Measurements from ENCODE around the gene CASP9. TPM values are rescaled to one million over a fixed set of nuclear protein-coding genes. Genes with fewer than 3 reads are reported as not detected.

The CASP9 gene
- total RNA-seq, 6 donors from 2014 or later: 11.9 to 40.9 (median 15.0) TPM

DNA sequence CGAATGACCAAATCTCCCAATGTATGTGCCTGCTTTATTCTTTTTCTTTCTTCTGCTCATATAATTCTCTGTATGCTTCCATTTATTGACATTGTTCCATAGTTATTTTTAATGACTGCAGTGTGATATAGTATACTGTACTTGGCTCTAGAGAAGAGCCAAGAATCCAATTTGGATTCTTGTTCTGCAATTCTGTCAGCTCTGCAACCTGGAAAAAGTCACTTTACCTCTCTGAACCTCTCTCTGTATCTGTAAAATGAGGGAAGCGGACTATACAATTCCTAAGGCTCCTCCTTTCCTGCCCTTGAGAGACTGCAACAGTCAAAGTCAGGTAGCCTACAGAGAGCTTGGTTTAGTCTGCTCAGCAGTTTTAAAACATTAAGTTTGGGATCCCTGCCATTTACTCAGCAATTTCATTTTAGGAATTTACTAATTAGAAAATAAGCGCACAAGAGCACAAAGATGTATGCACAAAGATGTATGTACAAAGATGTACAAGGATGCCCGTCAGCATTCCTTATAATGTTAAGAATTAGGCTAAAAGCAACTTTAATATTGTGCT, 17.3 kb upstream of the CASP9 start:
- H3K36me3 ChIP-seq: peaks cover 20 to 97% (median 63%) of the 10 kb centered on the region in 4 donors
- TF ChIP-seq, protein P1, sequence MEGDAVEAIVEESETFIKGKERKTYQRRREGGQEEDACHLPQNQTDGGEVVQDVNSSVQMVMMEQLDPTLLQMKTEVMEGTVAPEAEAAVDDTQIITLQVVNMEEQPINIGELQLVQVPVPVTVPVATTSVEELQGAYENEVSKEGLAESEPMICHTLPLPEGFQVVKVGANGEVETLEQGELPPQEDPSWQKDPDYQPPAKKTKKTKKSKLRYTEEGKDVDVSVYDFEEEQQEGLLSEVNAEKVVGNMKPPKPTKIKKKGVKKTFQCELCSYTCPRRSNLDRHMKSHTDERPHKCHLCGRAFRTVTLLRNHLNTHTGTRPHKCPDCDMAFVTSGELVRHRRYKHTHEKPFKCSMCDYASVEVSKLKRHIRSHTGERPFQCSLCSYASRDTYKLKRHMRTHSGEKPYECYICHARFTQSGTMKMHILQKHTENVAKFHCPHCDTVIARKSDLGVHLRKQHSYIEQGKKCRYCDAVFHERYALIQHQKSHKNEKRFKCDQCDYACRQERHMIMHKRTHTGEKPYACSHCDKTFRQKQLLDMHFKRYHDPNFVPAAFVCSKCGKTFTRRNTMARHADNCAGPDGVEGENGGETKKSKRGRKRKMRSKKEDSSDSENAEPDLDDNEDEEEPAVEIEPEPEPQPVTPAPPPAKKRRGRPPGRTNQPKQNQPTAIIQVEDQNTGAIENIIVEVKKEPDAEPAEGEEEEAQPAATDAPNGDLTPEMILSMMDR (IDR thresholded peaks at IDR 0.05): no peak
- no peak for TF ChIP-seq POLR2A (IDR thresholded peaks at IDR 0.05)
- no peak for TF ChIP-seq POLR2AphosphoS5 (IDR thresholded peaks at IDR 0.05)
- TF ChIP-seq EP300 (IDR thresholded peaks at IDR 0.05): no peak
- no peaks in the 10 kb centered on the region for H3K4me1 ChIP-seq
- no peak overlapping the region for H3K27ac ChIP-seq
- DNase-seq: no peak
- WGBS, 2 donors: 96 to 98% methylated on average over 4 of the region's 4 CpGs
- H3K27me3 ChIP-seq: no peaks in the 10 kb centered on the region
- no peak for ATAC-seq (ENCODE audit: low FRiP score in 2 of 2)
- no peak overlapping the region for H3K4me3 ChIP-seq
- H3K9me3 ChIP-seq: no peaks in the 10 kb centered on the region

DNA sequence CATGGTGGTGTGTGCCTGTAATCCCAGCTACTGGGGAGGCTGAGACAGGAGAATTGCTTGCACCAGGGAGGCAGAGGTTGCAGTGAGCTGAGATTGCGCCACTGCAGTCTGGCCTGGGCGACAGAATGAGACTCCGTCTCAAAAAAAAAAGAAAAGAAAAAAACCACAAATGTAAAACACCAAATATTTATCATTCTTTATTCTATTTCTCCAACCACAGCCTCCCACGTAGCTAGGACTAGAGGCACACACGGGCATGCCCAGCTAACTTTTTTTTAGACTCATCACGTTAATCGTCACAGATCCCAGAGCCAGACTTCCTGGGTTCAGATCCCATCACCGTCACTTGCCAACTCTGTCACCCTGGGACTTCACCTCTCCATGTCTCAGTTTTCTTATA, 16.2 kb upstream of the CASP9 start:
- DNase-seq (no peak), ATAC-seq (ENCODE audit: low FRiP score in 2 of 2) (no peak)
- Histone ChIP-seq H3K9me3 (no peaks in the 10 kb centered on the region), H3K27ac (no peak overlapping the region), H3K27me3 (no peaks in the 10 kb centered on the region), H3K4me3 (no peak overlapping the region), H3K36me3 (peaks cover 17 to 96% (median 60%) of the 10 kb centered on the region in 4 donors), H3K4me1 (no peaks in the 10 kb centered on the region)
- WGBS, 2 donors: 94 to 95% methylated on average over 8 of the region's 8 CpGs
- TF ChIP-seq, protein P1 (IDR thresholded peaks at IDR 0.05): no peak
- TF ChIP-seq POLR2AphosphoS5 (IDR thresholded peaks at IDR 0.05): no peak
- TF ChIP-seq EP300 (IDR thresholded peaks at IDR 0.05): no peak
- TF ChIP-seq POLR2A (IDR thresholded peaks at IDR 0.05): no peak

DNA sequence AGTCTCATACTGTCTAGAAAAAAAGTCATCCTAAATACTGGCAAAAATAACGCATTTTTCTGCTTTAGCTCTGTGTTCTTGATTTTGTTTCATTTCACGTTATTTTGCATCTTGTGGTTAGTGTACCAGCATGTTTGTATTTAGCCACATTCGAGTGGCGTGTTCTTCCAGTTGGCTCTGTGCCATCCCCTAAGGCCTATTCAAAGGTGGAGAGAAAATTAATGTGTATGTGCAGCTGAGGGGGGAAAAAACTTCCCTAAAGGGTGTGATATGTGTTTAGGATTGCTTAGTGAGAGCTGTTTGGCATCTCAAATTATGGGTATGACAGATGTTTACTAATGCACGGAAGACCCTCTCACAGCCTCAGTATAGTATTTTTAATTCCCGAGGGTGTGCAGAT, 14.8 kb upstream of the CASP9 start:
- no peaks in the 10 kb centered on the region for H3K27me3 ChIP-seq
- no peak overlapping the region for H3K27ac ChIP-seq
- H3K9me3 ChIP-seq: no peaks in the 10 kb centered on the region
- peaks cover 10 to 96% (median 59%) of the 10 kb centered on the region in 4 donors for H3K36me3 ChIP-seq
- TF ChIP-seq EP300 (IDR thresholded peaks at IDR 0.05) (no peak), POLR2AphosphoS5 (IDR thresholded peaks at IDR 0.05) (no peak), POLR2A (IDR thresholded peaks at IDR 0.05) (no peak)
- TF ChIP-seq, protein P1 (IDR thresholded peaks at IDR 0.05): no peak
- ATAC-seq (ENCODE audit: low FRiP score in 2 of 2): no peak
- H3K4me3 ChIP-seq: no peak overlapping the region
- no peaks in the 10 kb centered on the region for H3K4me1 ChIP-seq
- WGBS, 2 donors: 79 to 85% methylated on average over 6 of the region's 6 CpGs
- DNase-seq: no peak

DNA sequence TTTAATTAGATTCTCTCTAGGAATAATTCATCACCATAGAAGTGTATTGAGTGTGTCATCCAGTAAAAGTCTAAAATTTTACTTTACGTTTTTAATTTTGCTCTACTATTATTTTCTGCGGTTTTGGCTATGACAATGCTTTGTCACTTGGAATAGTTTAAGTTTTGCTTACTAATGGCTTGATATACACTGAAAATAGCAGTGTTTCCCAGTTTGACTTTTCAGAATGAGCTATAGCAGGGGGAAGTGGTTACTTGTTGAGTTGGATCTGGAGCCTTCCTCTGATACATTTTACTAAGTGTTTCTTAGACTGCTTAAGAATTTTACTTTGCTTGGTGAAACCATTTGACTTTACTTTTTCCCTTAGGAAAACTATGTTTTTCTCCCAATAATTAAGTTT, 7.7 kb upstream of the CASP9 start:
- DNase-seq (no peak), ATAC-seq (ENCODE audit: low FRiP score in 2 of 2) (no peak)
- peaks cover 0 to 38% (median 20%) of the 10 kb centered on the region in 4 donors for H3K36me3 ChIP-seq
- H3K4me3 ChIP-seq: no peak overlapping the region
- no peak overlapping the region for H3K27ac ChIP-seq
- no peak for TF ChIP-seq EP300 (IDR thresholded peaks at IDR 0.05)
- TF ChIP-seq POLR2AphosphoS5 (IDR thresholded peaks at IDR 0.05): no peak
- TF ChIP-seq, protein P1 (IDR thresholded peaks at IDR 0.05): no peak
- no peak for TF ChIP-seq POLR2A (IDR thresholded peaks at IDR 0.05)
- H3K9me3 ChIP-seq: no peaks in the 10 kb centered on the region
- no peaks in the 10 kb centered on the region for H3K27me3 ChIP-seq
- H3K4me1 ChIP-seq: peaks cover 9 to 16% (median 14%) of the 10 kb centered on the region in 4 donors
- 61 to 75% methylated on average over 2 of the region's 2 CpGs for WGBS, 2 donors

DNA sequence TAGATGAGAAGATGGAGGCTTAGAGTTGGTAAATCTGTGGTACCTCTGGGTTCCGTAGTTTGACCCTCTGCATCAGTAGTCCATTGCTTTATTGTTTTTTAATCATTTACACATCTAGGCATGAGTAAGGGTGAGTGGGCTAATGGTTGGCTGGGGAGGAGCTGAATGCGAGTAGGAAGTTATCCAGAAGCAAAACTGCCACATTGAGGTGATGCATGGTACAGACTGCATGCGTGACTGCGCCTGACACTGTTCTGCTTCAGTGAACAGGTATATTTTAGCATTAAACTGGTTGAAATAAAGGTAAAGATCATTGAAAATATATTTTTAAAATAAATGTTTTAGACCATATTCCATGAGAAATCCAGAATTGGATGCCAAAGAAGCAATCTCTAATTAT, 7.0 kb upstream of the CASP9 start:
- H3K4me1 ChIP-seq: peaks cover 11 to 19% (median 17%) of the 10 kb centered on the region in 4 donors
- DNase-seq: no peak
- WGBS, 2 donors: 96 to 100% methylated on average over 4 of the region's 4 CpGs
- no peaks in the 10 kb centered on the region for H3K9me3 ChIP-seq
- TF ChIP-seq EP300 (IDR thresholded peaks at IDR 0.05): no peak
- TF ChIP-seq POLR2A (IDR thresholded peaks at IDR 0.05): no peak
- TF ChIP-seq POLR2AphosphoS5 (IDR thresholded peaks at IDR 0.05): no peak
- TF ChIP-seq, protein P1 (IDR thresholded peaks at IDR 0.05): no peak
- no peak overlapping the region for H3K4me3 ChIP-seq
- peaks cover 0 to 31% (median 15%) of the 10 kb centered on the region in 4 donors for H3K36me3 ChIP-seq
- ATAC-seq (ENCODE audit: low FRiP score in 2 of 2): no peak
- H3K27me3 ChIP-seq: no peaks in the 10 kb centered on the region
- no peak overlapping the region for H3K27ac ChIP-seq
